ENCODE measurements around the gene L3MBTL4.
A peak's percentile ranks its signal among the peaks of the same experiment; 100 is the strongest.
"Not testable (repeated sequence)": the region's sequence is repeated elsewhere in the genome, so short reads cannot be mapped to it uniquely, and the experiment has no call there.

Gene L3MBTL4

GRCh38 chr18:6248017-6248416 lies 166.7 kb downstream of the L3MBTL4 start:
- no peak for DNase-seq

GRCh38 chr18:6242004-6242403 lies 172.7 kb downstream of the L3MBTL4 start:
- no peak for DNase-seq

- DNase-seq: no peak
These were observed 175.0 kb downstream of the L3MBTL4 start for GRCh38 chr18:6239716-6240115.

- DNase-seq: no peak
These were observed 178.5 kb downstream of the L3MBTL4 start for GRCh38 chr18:6236258-6236657.

- no peak for DNase-seq
These were observed 192.4 kb downstream of the L3MBTL4 start for GRCh38 chr18:6222271-6222670.

GRCh38 chr18:6221602-6222014 lies 193.1 kb downstream of the L3MBTL4 start:
- no peak for DNase-seq

- DNase-seq: no peak
These were observed 194.6 kb downstream of the L3MBTL4 start for GRCh38 chr18:6220129-6220528.

- no peak for DNase-seq
These were observed 195.5 kb downstream of the L3MBTL4 start for GRCh38 chr18:6219116-6219717.

- DNase-seq: no peak
These were observed 198.8 kb downstream of the L3MBTL4 start for GRCh38 chr18:6215888-6216287.

GRCh38 chr18:6211174-6211504 lies 203.6 kb downstream of the L3MBTL4 start:
- DNase-seq: no peak

- DNase-seq: peak; percentile 3
These were observed 204.2 kb downstream of the L3MBTL4 start for GRCh38 chr18:6210349-6211173.

- DNase-seq: no peak
These were observed 206.8 kb downstream of the L3MBTL4 start for GRCh38 chr18:6207941-6208340.

- peak; percentile 30 for DNase-seq
These were observed 207.6 kb downstream of the L3MBTL4 start for GRCh38 chr18:6207116-6207515.

- DNase-seq: no peak
These were observed 209.0 kb downstream of the L3MBTL4 start for GRCh38 chr18:6205706-6206105.

- no peak for DNase-seq
These were observed 210.2 kb downstream of the L3MBTL4 start for GRCh38 chr18:6204476-6204875.

GRCh38 chr18:6203791-6204190 lies 210.9 kb downstream of the L3MBTL4 start:
- peak; percentile 28 for DNase-seq

- no peak for DNase-seq
These were observed 211.8 kb downstream of the L3MBTL4 start for GRCh38 chr18:6202861-6203260.

- DNase-seq: no peak
These were observed 214.4 kb downstream of the L3MBTL4 start for GRCh38 chr18:6200204-6200774.

GRCh38 chr18:6199777-6200176 lies 214.9 kb downstream of the L3MBTL4 start:
- no peak for DNase-seq

GRCh38 chr18:6198585-6198984 lies 216.1 kb downstream of the L3MBTL4 start:
- no peak for DNase-seq

- no peak for DNase-seq
These were observed 220.1 kb downstream of the L3MBTL4 start for GRCh38 chr18:6194640-6195039.

- not testable (repeated sequence) for DNase-seq
These were observed 228.9 kb downstream of the L3MBTL4 start for GRCh38 chr18:6185782-6186181.

GRCh38 chr18:6174983-6175745 lies 239.5 kb downstream of the L3MBTL4 start:
- no peak for DNase-seq

- DNase-seq: no peak
These were observed 244.1 kb downstream of the L3MBTL4 start for GRCh38 chr18:6170604-6171003.
